GM21786 (cell line): ENCODE data around the gene RYK.
"Not testable (repeated sequence)": the region's sequence is repeated elsewhere in the genome, so short reads cannot be mapped to it uniquely, and the experiment has no call there.

ENCODE experiments used
- ATAC-seq: cut with Tn5 transposase; IDR thresholded peaks from one replicate; pipeline ENCODE4 v1.9.1; 2021; ENCODE audit not compliant: unreplicated experiment

Gene RYK

DNA sequence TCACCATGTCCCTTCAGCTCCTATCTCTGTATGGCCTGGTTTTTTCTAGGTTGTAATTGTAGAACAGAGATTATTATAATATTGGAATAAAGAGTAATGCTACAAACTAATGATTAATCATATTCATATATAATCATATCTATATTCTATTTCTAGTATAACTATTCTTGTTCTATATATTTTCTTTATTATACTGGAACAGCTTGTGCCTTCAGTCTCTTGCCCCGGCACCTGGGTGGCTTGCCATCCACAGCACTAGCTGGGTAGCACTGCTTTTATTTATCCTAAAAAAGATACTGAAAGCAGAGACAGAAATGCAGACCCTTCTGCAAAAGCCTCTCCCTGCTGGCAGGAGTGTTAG lies 25.9 kb downstream of the RYK start:
- ATAC-seq, result not testable (repeated sequence)

DNA sequence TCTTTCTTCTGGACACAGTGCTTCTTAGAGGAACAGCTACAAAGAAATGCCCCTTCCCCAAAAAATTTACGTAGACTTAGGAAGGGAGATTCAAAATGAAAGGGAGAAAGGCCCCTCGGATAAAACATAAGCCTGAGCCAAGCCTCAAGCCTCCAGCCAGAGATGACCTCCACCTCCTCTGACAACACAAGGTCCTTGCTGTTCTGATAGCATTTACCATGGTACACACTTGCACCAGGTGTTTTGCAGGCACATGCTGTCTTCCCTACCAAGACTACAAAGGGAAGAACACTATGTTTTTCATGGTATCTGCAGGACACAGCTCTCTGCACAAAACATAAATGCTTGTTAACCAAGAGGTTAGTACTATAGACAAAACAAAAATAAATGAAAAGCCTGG lies 27.8 kb downstream of the RYK start:
- ATAC-seq, result no peak

- ATAC-seq, result no peak
These were observed 33.8 kb downstream of the RYK start for GRCh38 chr3:134216851-134217250.

- ATAC-seq, result no peak
These were observed 34.4 kb downstream of the RYK start for GRCh38 chr3:134216191-134216764.

DNA sequence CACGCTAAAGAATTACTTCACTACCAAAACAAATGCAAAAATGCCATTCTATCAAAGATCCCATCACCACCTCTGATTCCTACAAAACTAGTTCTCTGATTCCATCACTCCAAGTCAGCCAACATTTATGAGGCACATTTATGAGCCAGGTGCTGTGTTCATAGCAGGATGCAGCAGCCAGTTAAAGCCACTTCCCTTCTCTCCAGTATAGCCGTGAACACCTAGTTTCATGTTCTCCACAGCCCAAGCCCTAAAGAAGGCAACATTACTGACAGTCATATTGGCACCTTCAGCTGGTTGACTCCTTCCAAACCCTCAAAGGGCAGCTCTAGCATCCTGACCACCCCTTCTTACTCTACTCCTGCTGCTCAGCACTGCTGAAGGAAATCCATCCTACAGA lies 36.4 kb downstream of the RYK start:
- no peak for ATAC-seq

GRCh38 chr3:134212967-134213665 lies 37.5 kb downstream of the RYK start:
- ATAC-seq, result peak; percentile 76

- ATAC-seq, result no peak
These were observed 38.9 kb downstream of the RYK start for GRCh38 chr3:134211797-134212196.

GRCh38 chr3:134205451-134205850 lies 45.2 kb downstream of the RYK start:
- no peak for ATAC-seq

GRCh38 chr3:134201201-134202130 lies 49.2 kb downstream of the RYK start:
- no peak for ATAC-seq

- ATAC-seq, result not testable (repeated sequence)
These were observed 50.8 kb downstream of the RYK start for GRCh38 chr3:134199880-134200279.

DNA sequence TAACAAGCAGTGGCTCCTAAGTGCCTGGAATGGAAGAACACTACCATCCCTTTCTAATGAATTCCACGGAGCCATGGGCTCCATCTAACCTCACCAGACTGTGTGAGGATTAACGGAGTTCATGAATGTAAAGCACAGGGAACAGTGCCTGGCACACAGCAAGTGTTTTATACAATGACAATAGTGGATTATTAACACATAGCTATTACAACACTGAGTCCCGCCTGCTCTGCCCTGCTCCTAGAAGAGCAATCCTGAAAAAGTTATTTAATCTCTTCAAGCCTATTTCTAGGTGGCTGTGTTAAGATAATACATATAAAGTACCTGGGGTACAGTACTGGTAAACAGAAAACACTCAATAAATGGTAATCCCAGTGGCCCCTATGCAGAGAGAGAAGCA lies 51.4 kb downstream of the RYK start:
- no peak for ATAC-seq

- no peak for ATAC-seq
These were observed 52.2 kb downstream of the RYK start for GRCh38 chr3:134198414-134198813.

GRCh38 chr3:134197681-134198261 lies 52.9 kb downstream of the RYK start:
- ATAC-seq, result no peak

- no peak for ATAC-seq
These were observed 56.4 kb downstream of the RYK start for GRCh38 chr3:134194247-134194646.

GRCh38 chr3:134190250-134190649 lies 60.4 kb downstream of the RYK start:
- ATAC-seq, result no peak

GRCh38 chr3:134189849-134190248 lies 60.8 kb downstream of the RYK start:
- no peak for ATAC-seq

- ATAC-seq, result no peak
These were observed 64.3 kb downstream of the RYK start for GRCh38 chr3:134186391-134186790.

DNA sequence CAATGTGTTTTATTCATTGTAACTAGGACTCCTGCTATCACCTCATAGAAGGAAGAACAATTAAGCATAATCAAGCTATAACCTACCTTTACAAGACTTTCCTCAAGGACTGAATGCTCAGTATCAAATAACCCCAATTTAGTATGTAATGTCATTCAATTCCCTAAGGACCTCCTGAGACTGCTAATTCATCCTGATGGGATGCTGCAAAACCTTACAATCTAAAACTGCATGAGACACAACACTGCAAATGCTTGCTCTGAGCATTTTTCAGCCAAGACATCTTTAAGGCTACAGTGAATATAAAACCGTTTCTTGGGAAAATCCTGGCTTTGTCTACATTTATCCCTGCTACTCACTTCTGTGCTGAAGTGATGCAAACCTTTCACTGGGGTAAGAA lies 69.9 kb downstream of the RYK start:
- ATAC-seq, result no peak

GRCh38 chr3:134179508-134179907 lies 71.2 kb downstream of the RYK start:
- ATAC-seq, result no peak

GRCh38 chr3:134163096-134163495 lies 87.6 kb downstream of the RYK start:
- ATAC-seq, result no peak

GRCh38 chr3:134161898-134162615 lies 88.6 kb downstream of the RYK start:
- ATAC-seq, result no peak
